OCI-LY7 (cell line): ENCODE results near the gene PIM3. TPM values are rescaled to one million over a fixed set of nuclear protein-coding genes. Genes with fewer than 3 reads are reported as not detected.
A peak's percentile ranks its signal among the peaks of the same experiment; 100 is the strongest.

Experiments
- BruUV-seq: library from RNA; stranded (reverse); fragments of 400-500 nt; replicated peaks from 2 replicates; lab custom pipeline; 2021; lab: Mats Ljungman, UMichigan
- CTCF ChIA-PET: fragments of 300-600 bp; sonication (Branson Sonifier 250); formaldehyde crosslinking; loops from one replicate; lab custom pipeline; 2022; ENCODE audit warnings: antibody characterized with exemption; ENCODE audit not compliant: unreplicated experiment; lab: Charles Lee
- POLR2A ChIA-PET: fragments of 300-600 bp; sonication (Branson Sonifier 250); formaldehyde crosslinking; loops from one replicate; lab custom pipeline; 2022; ENCODE audit warnings: antibody characterized with exemption; lab: Charles Lee
- DNase-seq: peaks from one replicate; pipeline ENCODE4 v3.0.0-alpha.2; 2015; ENCODE audit warnings: low spot score
- H2AFZ ChIP-seq: fragments of 200-600 bp; sonication (generic), shearing (Covaris generic); 2 replicates; pipeline ENCODE4 v1.6.1; 2014; ENCODE audit warnings: mild to moderate bottlenecking, antibody characterized with exemption, low read length, moderate library complexity
- H3K27ac ChIP-seq: fragments of 200-600 bp; sonication (generic); 2 replicates; pipeline ENCODE4 v1.5.1; 2014; ENCODE audit warnings: mixed run types, low read depth, mild to moderate bottlenecking, moderate library complexity, low read length, inconsistent platforms; ENCODE audit not compliant: poor library complexity, severe bottlenecking
- H3K36me3 ChIP-seq: fragments of 200-600 bp; sonication (generic); 2 replicates; pipeline ENCODE4 v1.6.1; 2014; ENCODE audit warnings: mild to moderate bottlenecking, antibody characterized with exemption, low read length, moderate library complexity, mixed read lengths; ENCODE audit not compliant: insufficient read depth
- H3K4me1 ChIP-seq: fragments of 200-600 bp; sonication (generic); 2 replicates; pipeline ENCODE4 v1.5.1; 2014; ENCODE audit warnings: mild to moderate bottlenecking, low read length; ENCODE audit not compliant: insufficient read depth, poor library complexity, severe bottlenecking
- H3K4me2 ChIP-seq: fragments of 200-600 bp; sonication (generic); 2 replicates; pipeline ENCODE4 v1.6.1; 2014; ENCODE audit warnings: mild to moderate bottlenecking, low read length
- H3K4me3 ChIP-seq: fragments of 200-600 bp; sonication (generic); 2 replicates; pipeline ENCODE4 v1.5.1; 2014; ENCODE audit warnings: mild to moderate bottlenecking, low read depth, low read length; ENCODE audit not compliant: poor library complexity, severe bottlenecking
- H3K79me2 ChIP-seq: fragments of 200-600 bp; sonication (generic); 2 replicates; pipeline ENCODE4 v1.6.1; 2016; ENCODE audit warnings: low read depth, mild to moderate bottlenecking, low read length, moderate library complexity, mixed read lengths; ENCODE audit not compliant: insufficient read depth
- H3K9me2 ChIP-seq: fragments of 200-600 bp; sonication (generic); 2 replicates; pipeline ENCODE4 v1.6.1; 2016; ENCODE audit warnings: mild to moderate bottlenecking, low read length, mixed read lengths; ENCODE audit not compliant: insufficient read depth
- H3K9me3 ChIP-seq: fragments of 200-600 bp; sonication (generic); 2 replicates; pipeline ENCODE4 v1.6.1; 2014; ENCODE audit warnings: mild to moderate bottlenecking, mixed run types, low read length, mixed read lengths
- H4K20me1 ChIP-seq: fragments of 200-600 bp; sonication (generic); 2 replicates; pipeline ENCODE4 v1.6.1; 2014; ENCODE audit warnings: mild to moderate bottlenecking, antibody characterized with exemption, low read length, moderate library complexity, mixed read lengths; ENCODE audit not compliant: insufficient read depth
- CTCF ChIP-seq: fragments of 200-600 bp; sonication (generic); conservative IDR thresholded peaks from 2 replicates; pipeline ENCODE4 v1.5.1; 2014; ENCODE audit warnings: mild to moderate bottlenecking, antibody characterized with exemption, low read length, moderate library complexity, mixed read lengths
- EZH2phosphoT487 ChIP-seq: fragments of 200-600 bp; sonication (generic); IDR thresholded peaks from 2 replicates; pipeline ENCODE4 v1.6.1; 2018; ENCODE audit warnings: low read depth, borderline replicate concordance, mild to moderate bottlenecking, mixed run types, antibody characterized with exemption, low read length, moderate library complexity, mixed read lengths
- intact Hi-C: fragments of 100-400 bp; cut with micrococcal nuclease; formaldehyde crosslinking; loops from one replicate; pipeline ENCODE4 v1.10.0; 2022; ENCODE audit not compliant: unreplicated experiment
- total RNA-seq, 2 experiments: library from RNA; depleted of rRNA in 1 of 2; stranded (reverse); fragments of >200 nt in 1 of 2; shearing (Covaris generic) in 1 of 2; gene quantifications; 2 replicates each; pipeline ENCODE4 v1.2.3, GENCODE V29; 2014 to 2022

Gene PIM3
- total RNA-seq, 2 experiments from 2014 or later, result 60.5 to 81.7 TPM

GRCh38 chr22:49958366-49958921, 2.1 kb upstream of the PIM3 start:
- TF ChIP-seq CTCF (no peak), EZH2phosphoT487 (no peak)
- DNase-seq, result no peak
- Histone ChIP-seq H2AFZ (no peak overlapping the region), H3K79me2 (peaks cover 26% of the 10 kb centered on the region; the same call in 1 of the 2 replicates), H3K4me3 (no peak overlapping the region), H4K20me1 (no peaks in the 10 kb centered on the region), H3K36me3 (peaks cover 24% of the 10 kb centered on the region), H3K9me3 (no peaks in the 10 kb centered on the region), H3K4me1 (peaks cover 24% of the 10 kb centered on the region), H3K27ac (no peak overlapping the region), H3K4me2 (no peak overlapping the region), H3K9me2 (no peaks in the 10 kb centered on the region)
- POLR2A ChIA-PET, result no interaction called here
- CTCF ChIA-PET, result no interaction called here
- BruUV-seq, result no TSS peak
- intact Hi-C loops, result no loop called here

- Histone ChIP-seq H3K36me3 (peaks cover 31% of the 10 kb centered on the region), H3K9me3 (no peaks in the 10 kb centered on the region), H3K4me3 (peak overlapping the region; percentile 98), H3K9me2 (no peaks in the 10 kb centered on the region), H3K27ac (peak overlapping the region; percentile 64), H3K4me1 (peaks cover 31% of the 10 kb centered on the region), H4K20me1 (no peaks in the 10 kb centered on the region), H3K79me2 (peaks cover 32% of the 10 kb centered on the region; the same call in 1 of the 2 replicates), H3K4me2 (peak overlapping the region; percentile 88), H2AFZ (no peak overlapping the region)
- no peak for TF ChIP-seq EZH2phosphoT487
- TF ChIP-seq CTCF, result no peak
- DNase-seq, result no peak
- ChIA-PET POLR2A (interaction anchor here (0.6 kb wide), 1 partner anchor 439 kb away, joined by 5 read pairs; no protein-coding TSS in a partner anchor), CTCF (no interaction called here)
- intact Hi-C loops, result no loop called here
- no TSS peak for BruUV-seq
These were observed 1.4 kb upstream of the PIM3 start for GRCh38 chr22:49958931-49959781.
